Kidney (tissue), 14 donors: ENCODE results near the gene NPEPL1. TPM values are rescaled to one million over a fixed set of nuclear protein-coding genes. Genes with fewer than 3 reads are reported as not detected.
A peak's percentile ranks its signal among the peaks of the same experiment; 100 is the strongest.

Source experiments
- DNase-seq, 5 donors: peaks; one replicate each; pipeline ENCODE4 v3.0.0-alpha.2; 2013 to 2020
- FAIRE-seq: peaks from 2 replicates; lab custom pipeline; 2012; peaks lifted over from hg19 to GRCh38; lab: Jason Lieb, UNC
- H3K27ac ChIP-seq, 2 donors: one replicate each; pipeline ENCODE4 v1.7.0; 2013; ENCODE audit warnings: low read depth in 2 of 2, low read length in 2 of 2, inconsistent platforms in 1 of 2
- H3K27me3 ChIP-seq: one replicate; pipeline ENCODE4 v1.7.1; 2013; ENCODE audit warnings: low read length, inconsistent platforms; ENCODE audit not compliant: control insufficient read depth, insufficient read depth
- H3K36me3 ChIP-seq, 3 donors: one replicate each; pipeline versions ENCODE4 v1.7.0 to v1.7.1; 2013; ENCODE audit warnings: low read length in 3 of 3, control low read depth in 1 of 3, inconsistent platforms in 1 of 3; ENCODE audit not compliant: insufficient read depth in 3 of 3, control insufficient read depth in 2 of 3
- H3K4me1 ChIP-seq, 3 donors: one replicate each; pipeline versions ENCODE4 v1.7.0 to v1.7.1; 2013; ENCODE audit warnings: low read length in 3 of 3, inconsistent platforms in 1 of 3, low read depth in 1 of 3; ENCODE audit not compliant: control insufficient read depth in 2 of 3, insufficient read depth in 2 of 3
- H3K4me3 ChIP-seq, 3 donors: one replicate each; pipeline versions ENCODE4 v1.7.0 to v1.8.1; 2013; ENCODE audit warnings: low read length in 3 of 3, control low read depth in 1 of 3, inconsistent platforms in 1 of 3
- H3K9ac ChIP-seq, 3 donors: one replicate each; pipeline versions ENCODE4 v1.7.0 to v1.7.1; 2013; ENCODE audit warnings: low read length in 3 of 3, control low read depth in 1 of 3, inconsistent platforms in 1 of 3
- H3K9me3 ChIP-seq, 3 donors: one replicate each; pipeline versions ENCODE4 v1.7.0 to v1.7.1; 2013; ENCODE audit warnings: low read length in 3 of 3, control low read depth in 1 of 3, inconsistent platforms in 1 of 3; ENCODE audit not compliant: control insufficient read depth in 2 of 3, insufficient read depth in 1 of 3
- intact Hi-C: fragments of 100-400 bp; cut with DNase I; formaldehyde crosslinking; loops from one replicate; pipeline ENCODE4 v1.11.1; 2022
- polyA plus RNA-seq: library from polyadenylated mRNA; stranded (reverse); fragments of 350-450 nt; fragmentation: Illumina TruSeq; extraction: RNeasy Lipid Tissue Mini Kit (QIAGEN cat#74804); gene quantifications from one replicate; pipeline ENCODE4 v1.2.3, GENCODE V29; 2014; ENCODE audit warnings: low read depth, low replicate concordance; ENCODE audit not compliant: insufficient read depth
- total RNA-seq: library from RNA; stranded (reverse); fragmentation: NEBNext Ultra II Directional; extraction: Animal tissue kit (Norgen Biotek cat#: 25700); gene quantifications from one replicate; pipeline ENCODE4 v1.2.1, GENCODE V29; 2021
- TF ChIP-seq, protein P1 (sequence below): IDR thresholded peaks from 3 replicates; pipeline ENCODE4 v1.5.1; 2012; ENCODE audit warnings: mild to moderate bottlenecking, moderate library complexity, borderline replicate concordance; ENCODE audit not compliant: insufficient read depth; ENCODE audit errors: extremely low read depth
- donor health status: control.
- donor health status: control.
- donor health status: control.
- donor health status: control.
- donor health status: control.
- donor health status: DM: yes; HTN: yes; CAD: no.
- donor health status: Normal renal cell carcinoma (clear cell type).

NPEPL1 gene
- total and polyA plus RNA-seq, 2 donors from 2014 or later: 39.7 to 60.2 TPM

DNA sequence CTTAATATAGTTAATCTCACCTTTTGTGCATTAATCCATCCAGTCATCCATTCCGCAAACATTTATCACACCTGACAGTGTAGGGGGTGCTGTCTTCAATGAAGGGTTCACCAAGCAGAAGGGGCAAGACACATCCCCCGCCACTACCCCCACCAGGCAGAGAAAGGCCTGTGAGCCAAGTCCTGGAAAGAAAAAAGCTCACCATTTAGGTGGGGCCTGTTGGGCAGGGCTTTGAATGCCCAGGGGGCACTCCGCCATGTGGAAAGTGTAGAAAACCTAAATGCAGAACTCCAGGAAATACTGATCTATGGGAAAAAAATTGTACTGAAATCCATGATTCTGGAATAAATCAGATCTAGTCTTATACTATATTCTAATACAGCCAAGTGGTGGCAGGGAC lies 46.3 kb upstream of the NPEPL1 start:
- Histone ChIP-seq H3K4me1 (peaks cover 0 to 2% (median 0%) of the 10 kb centered on the region in 3 donors), H3K4me3 (no peak overlapping the region), H3K27me3 (no peaks in the 10 kb centered on the region), H3K27ac (no peak overlapping the region), H3K9ac (no peak overlapping the region), H3K36me3 (no peaks in the 10 kb centered on the region), H3K9me3 (no peaks in the 10 kb centered on the region)
- intact Hi-C loops: no loop called here
- FAIRE-seq: no peak
- peak in 2 of 5 donors; percentile 25 to 37 for DNase-seq
- TF ChIP-seq, protein P1, sequence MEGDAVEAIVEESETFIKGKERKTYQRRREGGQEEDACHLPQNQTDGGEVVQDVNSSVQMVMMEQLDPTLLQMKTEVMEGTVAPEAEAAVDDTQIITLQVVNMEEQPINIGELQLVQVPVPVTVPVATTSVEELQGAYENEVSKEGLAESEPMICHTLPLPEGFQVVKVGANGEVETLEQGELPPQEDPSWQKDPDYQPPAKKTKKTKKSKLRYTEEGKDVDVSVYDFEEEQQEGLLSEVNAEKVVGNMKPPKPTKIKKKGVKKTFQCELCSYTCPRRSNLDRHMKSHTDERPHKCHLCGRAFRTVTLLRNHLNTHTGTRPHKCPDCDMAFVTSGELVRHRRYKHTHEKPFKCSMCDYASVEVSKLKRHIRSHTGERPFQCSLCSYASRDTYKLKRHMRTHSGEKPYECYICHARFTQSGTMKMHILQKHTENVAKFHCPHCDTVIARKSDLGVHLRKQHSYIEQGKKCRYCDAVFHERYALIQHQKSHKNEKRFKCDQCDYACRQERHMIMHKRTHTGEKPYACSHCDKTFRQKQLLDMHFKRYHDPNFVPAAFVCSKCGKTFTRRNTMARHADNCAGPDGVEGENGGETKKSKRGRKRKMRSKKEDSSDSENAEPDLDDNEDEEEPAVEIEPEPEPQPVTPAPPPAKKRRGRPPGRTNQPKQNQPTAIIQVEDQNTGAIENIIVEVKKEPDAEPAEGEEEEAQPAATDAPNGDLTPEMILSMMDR: no peak

DNA sequence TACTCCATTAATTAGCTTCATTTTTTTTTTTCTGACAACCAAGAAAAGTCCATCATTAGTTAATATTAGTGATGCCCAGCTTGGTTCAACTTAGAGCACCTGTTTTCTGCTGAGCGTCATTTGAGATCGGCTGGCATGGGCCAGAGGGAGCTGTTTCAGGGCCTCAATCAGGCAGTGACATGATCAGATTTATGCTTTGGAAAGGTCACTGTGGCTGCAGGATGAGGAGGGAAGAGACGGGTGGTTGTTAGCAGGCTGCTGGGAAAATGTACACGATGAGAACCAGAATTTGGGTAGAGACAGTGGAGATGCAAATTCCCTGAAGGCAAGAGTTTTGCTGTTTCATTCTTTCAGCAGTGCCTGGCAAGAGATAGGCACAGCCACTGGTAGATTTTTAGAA lies 45.9 kb upstream of the NPEPL1 start:
- H3K9me3 ChIP-seq: no peaks in the 10 kb centered on the region
- peaks cover 0 to 2% (median 0%) of the 10 kb centered on the region in 3 donors for H3K4me1 ChIP-seq
- no peaks in the 10 kb centered on the region for H3K27me3 ChIP-seq
- intact Hi-C loops: no loop called here
- DNase-seq: peak in 1 of 5 donors; percentile 30
- TF ChIP-seq, protein P1: no peak
- H3K27ac ChIP-seq: peak overlapping the region in 1 of 2 donors; percentile 3
- H3K36me3 ChIP-seq: no peaks in the 10 kb centered on the region
- no peak for FAIRE-seq
- no peak overlapping the region for H3K9ac ChIP-seq
- no peak overlapping the region for H3K4me3 ChIP-seq

DNA sequence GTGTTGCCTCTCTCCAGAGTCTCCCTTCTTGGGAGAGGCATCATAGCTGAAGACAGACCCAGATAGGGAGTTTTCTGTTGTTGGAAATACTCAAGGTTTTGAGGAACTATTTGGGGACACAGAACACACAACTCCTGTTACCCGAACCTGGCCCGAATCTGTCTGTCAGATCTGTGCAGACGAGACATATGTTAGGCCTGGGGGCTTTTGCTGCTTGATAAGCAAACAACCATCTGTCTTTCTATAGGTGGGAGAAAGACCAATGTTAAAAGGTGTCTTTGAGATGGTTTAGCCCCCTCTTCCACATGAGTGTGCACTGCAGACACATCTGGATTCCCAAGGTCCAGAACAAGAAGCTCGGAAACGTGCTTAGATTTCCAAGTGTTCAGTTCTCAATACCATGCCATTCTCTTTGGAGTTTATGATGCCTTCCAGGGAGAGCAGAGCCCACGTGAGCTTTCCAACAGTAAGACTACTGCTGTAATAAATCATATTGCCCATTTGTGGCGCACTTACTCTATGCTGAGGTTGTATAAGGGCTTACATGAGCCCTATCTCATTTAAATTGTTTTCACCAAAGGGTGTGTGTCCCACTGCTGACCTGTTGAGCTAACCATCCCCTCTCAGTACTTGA lies 45.3 kb upstream of the NPEPL1 start:
- Histone ChIP-seq H3K9me3 (no peaks in the 10 kb centered on the region), H3K4me3 (no peak overlapping the region), H3K36me3 (no peaks in the 10 kb centered on the region), H3K9ac (no peak overlapping the region), H3K27me3 (no peaks in the 10 kb centered on the region), H3K27ac (peak overlapping the region in 1 of 2 donors; percentile 80), H3K4me1 (peaks cover 0 to 2% (median 0%) of the 10 kb centered on the region in 3 donors)
- intact Hi-C loops: no loop called here
- TF ChIP-seq, protein P1: no peak
- DNase-seq (peak in 2 of 5 donors; percentile 1 to 17), FAIRE-seq (no peak)
